Gastrocnemius medialis (tissue), 4 donors: ENCODE results near the gene RPL13A.

Source experiments
- CTCF ChIP-seq, 5 experiments: fragments of 450-650 bp in 3 of 5; fragments of 200-600 bp in 2 of 5; sonication (generic) in 2 of 5; IDR thresholded peaks in 4 of 5; conservative IDR thresholded peaks in 1 of 5; 1 replicate in 4 of 5; 2 replicates in 1 of 5; pipeline ENCODE4 v1.5.1; 2016 to 2019; ENCODE audit warnings: antibody characterized with exemption in 5 of 5, mild to moderate bottlenecking in 3 of 5, moderate library complexity in 3 of 5
- POLR2A ChIP-seq, 2 donors: fragments of 450-650 bp; IDR thresholded peaks; one replicate each; pipeline ENCODE4 v1.6.1; 2017; ENCODE audit warnings: antibody characterized with exemption in 2 of 2, mild to moderate bottlenecking in 2 of 2, moderate library complexity in 2 of 2

DNA sequence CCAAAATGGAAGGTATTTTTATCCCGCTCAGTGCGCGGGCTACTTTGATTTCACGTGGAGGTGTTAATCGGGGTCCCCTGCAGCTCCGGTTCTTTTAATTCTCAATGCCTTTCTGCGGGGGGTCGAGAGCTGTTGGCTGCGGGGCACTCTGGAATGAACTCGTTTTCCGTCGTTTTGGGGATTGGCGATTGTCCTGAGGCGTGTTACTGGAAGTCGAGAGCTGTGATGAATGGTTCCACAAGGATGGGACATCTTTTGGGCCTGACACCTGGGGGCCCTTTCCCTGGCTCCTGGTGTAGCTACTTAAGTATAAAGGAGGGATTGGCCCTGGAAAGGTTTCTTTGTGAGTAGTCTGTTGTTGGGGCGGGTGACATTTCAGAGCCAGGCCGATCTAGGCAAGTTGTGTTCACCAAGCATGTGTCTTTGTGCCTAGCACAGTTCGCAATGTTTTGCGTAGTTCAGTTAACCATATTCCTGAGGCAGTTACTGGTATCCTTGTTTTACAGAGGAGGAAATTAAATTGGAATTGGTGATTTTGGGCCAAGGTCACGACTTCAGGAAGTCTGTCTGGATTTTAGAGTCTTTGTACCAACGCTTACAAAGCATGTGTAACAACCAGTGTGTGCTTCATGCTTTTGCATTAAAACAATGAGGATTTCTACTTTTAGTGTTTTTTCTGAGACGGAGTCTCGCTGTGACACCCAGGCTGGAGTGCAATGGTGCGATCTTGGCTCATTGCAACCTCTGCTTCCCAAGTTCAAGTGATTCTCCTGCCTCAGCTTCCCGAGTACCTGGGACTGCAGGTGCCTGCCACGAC is 846 bp downstream of the RPL13A start:
- no peak for TF ChIP-seq CTCF (IDR thresholded peaks at IDR 0.05 in 4 of 5, conservative IDR thresholded peaks at IDR 0.05 in 1 of 5)
- no peak for TF ChIP-seq POLR2A (IDR thresholded peaks at IDR 0.05)
